ENCODE results near the gene MAP3K2. TPM values are rescaled to one million over a fixed set of nuclear protein-coding genes. Genes with fewer than 3 reads are reported as not detected.

MAP3K2 gene
- total and polyA plus RNA-seq, 2 of the 8 experiments (the other 6 are each of a cell fraction or from before 2014, with no cell fraction given) = 2.0 to 23.2 TPM

DNA sequence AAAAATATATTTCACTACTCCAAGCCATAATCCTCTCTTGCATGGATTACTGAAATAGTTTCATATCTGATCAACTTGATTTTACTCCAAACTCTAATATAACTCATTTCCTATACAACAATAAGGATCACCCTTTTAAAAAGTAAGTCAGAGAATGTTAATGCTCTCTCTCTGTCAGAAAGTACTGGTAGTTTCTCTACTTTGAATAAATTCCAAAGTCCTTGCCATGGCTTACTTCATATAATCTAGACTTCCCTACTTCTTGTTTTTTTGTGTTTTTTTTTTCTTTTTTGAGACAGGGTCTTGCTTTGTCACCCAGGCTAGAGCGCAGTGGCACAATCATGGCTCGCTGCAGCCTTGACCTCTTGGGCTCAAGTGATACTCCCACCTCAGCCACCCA lies 36.2 kb downstream of the MAP3K2 start:
- ChIA-PET CTCF (ENCODE audit: partially characterized antibody) (no interaction called here), POLR2A (ENCODE audit: partially characterized antibody) (no interaction called here)
- H3K9me3 ChIP-seq (ENCODE audit: insufficient read depth in 2 of 2, low read depth in 1 of 2, low read length in 1 of 2) = peaks cover 0 to 8% of the 10 kb centered on the region in 2 experiments; a peak in 1 of 4 replicates
- no peak overlapping the region for H2BK12ac ChIP-seq (ENCODE audit: low read depth, low read length)
- H2BK5ac ChIP-seq (ENCODE audit: low read depth, low read length) = no peak overlapping the region
- FAIRE-seq (no peak), DNase-seq (ENCODE audit: low read depth in 1 of 2, low spot score in 2 of 2) (no peak)
- H3K18ac ChIP-seq (ENCODE audit: extremely low read depth, low read length) = no peak overlapping the region
- H2BK15ac ChIP-seq (ENCODE audit: low read length) = no peak overlapping the region
- no peak overlapping the region for H4K8ac ChIP-seq (ENCODE audit: extremely low read depth, insufficient read depth, low read length)
- H3K79me1 ChIP-seq (ENCODE audit: low read depth, low read length) = no peaks in the 10 kb centered on the region
- H3K23me2 ChIP-seq (ENCODE audit: low read depth, low read length) = no peaks in the 10 kb centered on the region; the same call in 1 of the 2 replicates
- H3K4ac ChIP-seq (replicated peaks; ENCODE audit: insufficient read length, low read depth, low read length) = no peak overlapping the region
- no peak overlapping the region for H4K91ac ChIP-seq (replicated peaks; ENCODE audit: insufficient read length, low read length)
- H2AFZ ChIP-seq (ENCODE audit: low read length) = no peak overlapping the region
- peaks cover 0 to 43% of the 10 kb centered on the region in 2 experiments; a peak in 3 of 4 replicates for H3K79me2 ChIP-seq (ENCODE audit: control insufficient read depth in 1 of 2, insufficient read depth in 2 of 2, low read length in 2 of 2)
- no peaks in the 10 kb centered on the region for H4K20me1 ChIP-seq (replicated peaks in 1 of 2; ENCODE audit: control insufficient read depth in 1 of 2, insufficient read depth in 2 of 2, low read length in 2 of 2)
- H3K27ac ChIP-seq (ENCODE audit: low read depth, low read length) = no peak overlapping the region
- H3K9ac ChIP-seq (replicated peaks in 1 of 4; ENCODE audit: extremely low read depth in 1 of 4, low read depth in 3 of 4, low read length in 3 of 4) = no peak overlapping the region
- no peak overlapping the region for H3K23ac ChIP-seq (ENCODE audit: insufficient read length)
- no peak overlapping the region for H3K14ac ChIP-seq (ENCODE audit: insufficient read length)
- no peak overlapping the region for H3K4me2 ChIP-seq (ENCODE audit: insufficient read depth in 1 of 2, low read depth in 2 of 2, low read length in 2 of 2)
- no peak overlapping the region for H2AK5ac ChIP-seq (ENCODE audit: low read depth, low read length)
- no peak for TF ChIP-seq PHF8 (conservative IDR thresholded peaks at IDR 0.05; ENCODE audit: low read depth, low read length)
- no peak for TF ChIP-seq SAP30 (IDR thresholded peaks at IDR 0.05; ENCODE audit: insufficient read depth, insufficient replicate concordance, low read length)
- no peak for TF ChIP-seq SIRT6 (IDR thresholded peaks at IDR 0.05; ENCODE audit: low read length)
- no peak for TF ChIP-seq YY1 (IDR thresholded peaks at IDR 0.05; ENCODE audit: low read depth, low read length)
- no peak for TF ChIP-seq SP4 (IDR thresholded peaks at IDR 0.05; ENCODE audit: low read length)
- TF ChIP-seq HDAC6 (IDR thresholded peaks at IDR 0.05; ENCODE audit: low read depth, low read length) = no peak
- TF ChIP-seq TCF12 (IDR thresholded peaks at IDR 0.05; ENCODE audit: low read depth, low read length) = no peak
- TF ChIP-seq SUZ12 (IDR thresholded peaks at IDR 0.05; ENCODE audit: low read length) = no peak
- TF ChIP-seq POU5F1 (IDR thresholded peaks at IDR 0.05; ENCODE audit: low read depth, low read length) = no peak
- no peak for TF ChIP-seq CEBPB (IDR thresholded peaks at IDR 0.05; ENCODE audit: low read depth, low read length)
- H4K5ac ChIP-seq (ENCODE audit: insufficient read length, low read depth, low read length) = no peak overlapping the region
- WGBS, 2 experiments (ENCODE audit: extremely low coverage in 1 of 2, insufficient coverage in 1 of 2, insufficient read length in 1 of 2, insufficient replicate concordance in 2 of 2, low coverage in 1 of 2, low lambda C conversion rate in 2 of 2, missing lambda C conversion rate in 1 of 2) = 95% methylated on average over 2 of the region's 2 CpGs; no CpG with 5 or more reads in 1 of the 2 experiments
- no peaks in the 10 kb centered on the region for H3K4me1 ChIP-seq (replicated peaks in 1 of 4; ENCODE audit: control insufficient read depth in 3 of 4, insufficient read depth in 4 of 4, low read length in 3 of 4)
- H3K27me3 ChIP-seq (replicated peaks in 1 of 4; ENCODE audit: control insufficient read depth in 3 of 4, extremely low read depth in 1 of 4, insufficient read depth in 3 of 4, low read length in 3 of 4) = no peaks in the 10 kb centered on the region
- H3K56ac ChIP-seq (replicated peaks; ENCODE audit: insufficient read length, low read depth, low read length) = no peak overlapping the region
- no peaks in the 10 kb centered on the region; a peak in 1 of 8 replicates for H3K36me3 ChIP-seq (ENCODE audit: control insufficient read depth in 2 of 4, insufficient read depth in 4 of 4, low read length in 3 of 4)
- H2BK20ac ChIP-seq (ENCODE audit: low read length) = no peak overlapping the region
- no peak overlapping the region for H2BK120ac ChIP-seq (replicated peaks; ENCODE audit: low read depth, low read length)
- no peak overlapping the region for H3K4me3 ChIP-seq (ENCODE audit: extremely low read depth in 1 of 4, insufficient read depth in 2 of 4, low read depth in 3 of 4, low read length in 4 of 4)
